Sigmoid colon (tissue), 7 donors: ENCODE data around the gene INSIG2. TPM values are rescaled to one million over a fixed set of nuclear protein-coding genes. Genes with fewer than 3 reads are reported as not detected.

Experiments used
- DNase-seq: peaks from one replicate; pipeline ENCODE4 v3.0.0-alpha.2; 2019
- H3K27ac ChIP-seq, 4 donors: fragments of 200-600 bp; sonication (generic); one replicate each; pipeline ENCODE4 v1.5.1; 2016 to 2019; ENCODE audit warnings: mild to moderate bottlenecking in 1 of 4
- H3K27me3 ChIP-seq, 3 donors: fragments of 200-600 bp; sonication (generic); one replicate each; pipeline ENCODE4 v1.5.1; 2019; ENCODE audit warnings: mild to moderate bottlenecking in 1 of 3
- H3K36me3 ChIP-seq, 4 donors: fragments of 200-600 bp; sonication (generic); one replicate each; pipeline ENCODE4 v1.5.1; 2016 to 2019
- H3K4me1 ChIP-seq, 4 donors: fragments of 200-600 bp; sonication (generic); one replicate each; pipeline ENCODE4 v1.5.1; 2017 to 2019
- H3K4me3 ChIP-seq, 4 donors: fragments of 200-600 bp; sonication (generic); one replicate each; pipeline ENCODE4 v1.5.1; 2017 to 2019; ENCODE audit warnings: mild to moderate bottlenecking in 2 of 4, moderate library complexity in 1 of 4
- H3K9me3 ChIP-seq, 4 donors: fragments of 200-600 bp in 3 of 4; sonication (generic) in 3 of 4; one replicate each; pipeline versions ENCODE4 v1.5.1 to v1.6.1; 2013 to 2019
- CTCF ChIP-seq, 4 experiments: fragments of 450-650 bp in 3 of 4; fragments of 200-600 bp in 1 of 4; IDR thresholded peaks; one replicate each; pipeline ENCODE4 v1.5.1; 2016 to 2019; ENCODE audit warnings: antibody characterized with exemption in 4 of 4, mild to moderate bottlenecking in 3 of 4, moderate library complexity in 2 of 4
- EP300 ChIP-seq, 4 donors: sonication (generic); formaldehyde crosslinking; IDR thresholded peaks; one replicate each; pipeline ENCODE4 v1.6.1; 2017; ENCODE audit warnings: antibody characterized with exemption in 4 of 4
- POLR2A ChIP-seq, 2 donors: fragments of 450-650 bp; IDR thresholded peaks; one replicate each; pipeline ENCODE4 v1.6.1; 2016; ENCODE audit warnings: antibody characterized with exemption in 2 of 2, mild to moderate bottlenecking in 2 of 2, moderate library complexity in 2 of 2
- POLR2AphosphoS5 ChIP-seq, 4 donors: sonication (generic); formaldehyde crosslinking; IDR thresholded peaks; one replicate each; pipeline ENCODE4 v1.6.1; 2017; ENCODE audit warnings: antibody characterized with exemption in 4 of 4
- WGBS, 2 donors: extraction: QIAGEN DNeasy Blood & Tissue Kit; methylation state at CpG; one replicate each; pipeline ENCODE4 v1.1.7; 2013; 5-methylcytosine and 5-hydroxymethylcytosine counted together
- intact Hi-C: fragments of 100-400 bp; cut with DNase I; formaldehyde crosslinking; loops from one replicate; pipeline ENCODE4 v1.15.1; 2023
- polyA plus RNA-seq, 3 donors: library from polyadenylated mRNA; stranded (reverse); fragments of 200-250 nt; gene quantifications; one replicate each; pipeline ENCODE4 v1.2.3, GENCODE V29; 2013
- total RNA-seq, 4 donors: library from RNA; depleted of rRNA; stranded (reverse); fragments of >200 nt; gene quantifications; one replicate each; pipeline ENCODE4 v1.1.0, GENCODE V29; 2016
- donor health status: healthy with polysubstance abuse.
- donor health status: Bipolar disorder and iron deficiency.
- donor health status: healthy.

Gene INSIG2
- total and polyA plus RNA-seq, 7 donors = 7.2 to 20.7 (median 15.2) TPM

- DNase-seq = no peak
- no peaks in the 10 kb centered on the region for H3K27me3 ChIP-seq
- no peaks in the 10 kb centered on the region for H3K9me3 ChIP-seq
- no peak overlapping the region for H3K27ac ChIP-seq
- WGBS, 2 donors = 37 to 78% methylated on average over 4 of the region's 4 CpGs
- peaks cover 0 to 5% (median 0%) of the 10 kb centered on the region in 4 donors for H3K4me1 ChIP-seq
- no peak for TF ChIP-seq POLR2A (IDR thresholded peaks at IDR 0.05)
- no peak for TF ChIP-seq CTCF (IDR thresholded peaks at IDR 0.05)
- H3K36me3 ChIP-seq = peaks cover 0 to 25% (median 4%) of the 10 kb centered on the region in 4 donors
- no peak overlapping the region for H3K4me3 ChIP-seq
- intact Hi-C loops = no loop called here
These were observed 24.6 kb downstream of the INSIG2 start for GRCh38 chr2:118112771-118113334.

GRCh38 chr2:118114863-118115262 is 26.6 kb downstream of the INSIG2 start:
- Histone ChIP-seq H3K4me3 (no peak overlapping the region), H3K27ac (no peak overlapping the region), H3K27me3 (no peaks in the 10 kb centered on the region), H3K4me1 (peaks cover 0 to 5% (median 0%) of the 10 kb centered on the region in 4 donors), H3K9me3 (no peaks in the 10 kb centered on the region), H3K36me3 (peaks cover 0 to 6% (median 0%) of the 10 kb centered on the region in 4 donors)
- no peak for TF ChIP-seq POLR2AphosphoS5 (IDR thresholded peaks at IDR 0.05)
- no peak for TF ChIP-seq POLR2A (IDR thresholded peaks at IDR 0.05)
- TF ChIP-seq CTCF (IDR thresholded peaks at IDR 0.05) = no peak
- no peak for TF ChIP-seq EP300 (IDR thresholded peaks at IDR 0.05)
- intact Hi-C loops = no loop called here
- no peak for DNase-seq
- 83% methylated on average over 2 of the region's 2 CpGs for WGBS, 2 donors

- Histone ChIP-seq H3K4me1 (peaks cover 0 to 5% (median 0%) of the 10 kb centered on the region in 4 donors), H3K4me3 (no peak overlapping the region), H3K27ac (no peak overlapping the region), H3K27me3 (no peaks in the 10 kb centered on the region), H3K9me3 (no peaks in the 10 kb centered on the region), H3K36me3 (no peaks in the 10 kb centered on the region)
- 92 to 96% methylated on average over 4 of the region's 4 CpGs for WGBS, 2 donors
- DNase-seq = no peak
- TF ChIP-seq CTCF (IDR thresholded peaks at IDR 0.05) (no peak), POLR2AphosphoS5 (IDR thresholded peaks at IDR 0.05) (no peak), EP300 (IDR thresholded peaks at IDR 0.05) (no peak), POLR2A (IDR thresholded peaks at IDR 0.05) (no peak)
- intact Hi-C loops = no loop called here
These were observed 27.5 kb downstream of the INSIG2 start for GRCh38 chr2:118115761-118116160.

GRCh38 chr2:118118479-118118878 is 30.2 kb downstream of the INSIG2 start:
- 37 to 64% methylated on average over 5 of the region's 5 CpGs for WGBS, 2 donors
- H3K27ac ChIP-seq = no peak overlapping the region

More at GRCh38 chr2:118118479-118118878, 30.2 kb downstream of the INSIG2 start:
- TF ChIP-seq POLR2A (IDR thresholded peaks at IDR 0.05) = no peak
- no peak for TF ChIP-seq EP300 (IDR thresholded peaks at IDR 0.05)
- no peak for TF ChIP-seq POLR2AphosphoS5 (IDR thresholded peaks at IDR 0.05)
- TF ChIP-seq CTCF (IDR thresholded peaks at IDR 0.05) = no peak
- intact Hi-C loops = no loop called here
- Histone ChIP-seq H3K4me3 (no peak overlapping the region), H3K4me1 (peaks cover 0 to 11% (median 6%) of the 10 kb centered on the region in 4 donors), H3K9me3 (no peaks in the 10 kb centered on the region), H3K27me3 (no peaks in the 10 kb centered on the region), H3K36me3 (no peaks in the 10 kb centered on the region)
- DNase-seq = no peak
